GM12874 (cell line): Measurements from ENCODE around the gene SLC46A2.

Experiments used
- TF ChIP-seq, protein P1 (sequence below): IDR thresholded peaks from 2 replicates; pipeline ENCODE4 v1.5.1; 2011; ENCODE audit warnings: low read depth, mild to moderate bottlenecking, control low read depth, low read length, moderate library complexity; ENCODE audit not compliant: insufficient read depth

The SLC46A2 gene

GRCh38 chr9:112886351-112886750, 4.3 kb downstream of the SLC46A2 start:
- TF ChIP-seq, protein P1, sequence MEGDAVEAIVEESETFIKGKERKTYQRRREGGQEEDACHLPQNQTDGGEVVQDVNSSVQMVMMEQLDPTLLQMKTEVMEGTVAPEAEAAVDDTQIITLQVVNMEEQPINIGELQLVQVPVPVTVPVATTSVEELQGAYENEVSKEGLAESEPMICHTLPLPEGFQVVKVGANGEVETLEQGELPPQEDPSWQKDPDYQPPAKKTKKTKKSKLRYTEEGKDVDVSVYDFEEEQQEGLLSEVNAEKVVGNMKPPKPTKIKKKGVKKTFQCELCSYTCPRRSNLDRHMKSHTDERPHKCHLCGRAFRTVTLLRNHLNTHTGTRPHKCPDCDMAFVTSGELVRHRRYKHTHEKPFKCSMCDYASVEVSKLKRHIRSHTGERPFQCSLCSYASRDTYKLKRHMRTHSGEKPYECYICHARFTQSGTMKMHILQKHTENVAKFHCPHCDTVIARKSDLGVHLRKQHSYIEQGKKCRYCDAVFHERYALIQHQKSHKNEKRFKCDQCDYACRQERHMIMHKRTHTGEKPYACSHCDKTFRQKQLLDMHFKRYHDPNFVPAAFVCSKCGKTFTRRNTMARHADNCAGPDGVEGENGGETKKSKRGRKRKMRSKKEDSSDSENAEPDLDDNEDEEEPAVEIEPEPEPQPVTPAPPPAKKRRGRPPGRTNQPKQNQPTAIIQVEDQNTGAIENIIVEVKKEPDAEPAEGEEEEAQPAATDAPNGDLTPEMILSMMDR = no peak

GRCh38 chr9:112885324-112885723, 5.4 kb downstream of the SLC46A2 start:
- TF ChIP-seq, protein P1 = no peak

DNA sequence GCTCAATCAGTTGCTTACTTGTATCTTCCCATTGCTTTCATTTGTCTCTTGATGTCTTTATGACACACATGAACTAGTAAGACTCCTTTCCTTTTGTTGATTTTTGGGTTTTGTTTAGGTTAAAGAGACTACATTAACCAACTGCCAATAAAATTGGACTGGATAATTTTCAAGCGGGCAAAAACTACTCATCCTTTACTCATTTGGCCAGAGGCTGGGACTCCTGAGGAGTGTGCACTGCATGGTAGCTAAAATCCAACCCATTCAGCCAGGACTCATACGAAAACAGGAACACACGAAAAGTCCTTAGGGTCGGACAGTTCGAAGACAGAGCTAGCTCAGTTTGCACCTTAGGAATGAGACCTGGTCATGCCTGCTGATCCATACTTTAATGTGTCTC, 6.0 kb downstream of the SLC46A2 start:
- TF ChIP-seq, protein P1 = no peak

- TF ChIP-seq, protein P1 = no peak
These were observed 6.6 kb downstream of the SLC46A2 start for GRCh38 chr9:112884101-112884500.

GRCh38 chr9:112881331-112881730, 9.3 kb downstream of the SLC46A2 start:
- TF ChIP-seq, protein P1 = no peak

- TF ChIP-seq, protein P1 = no peak
These were observed 10.0 kb downstream of the SLC46A2 start for GRCh38 chr9:112880650-112881049.

DNA sequence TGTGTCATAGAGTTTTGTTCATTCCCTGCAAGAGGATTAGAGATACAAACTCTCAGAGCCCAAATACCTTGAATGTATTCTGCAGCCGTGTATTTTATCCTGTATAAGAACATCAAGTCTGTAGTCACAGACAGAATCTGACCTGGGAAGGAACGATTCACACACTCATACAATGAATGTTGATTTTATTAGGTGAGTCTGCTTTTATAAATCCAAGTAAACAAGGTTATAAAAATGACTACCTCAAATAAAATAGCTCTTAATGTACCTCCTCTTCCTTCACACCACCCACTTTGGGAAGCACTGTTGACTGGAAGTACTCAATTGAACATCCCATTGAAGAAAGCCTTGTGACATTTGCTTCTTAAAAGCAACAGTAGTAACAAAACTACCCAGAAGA, 11.9 kb downstream of the SLC46A2 start:
- TF ChIP-seq, protein P1 = no peak
